Esophagus muscularis mucosa (tissue), 4 donors: ENCODE data around the gene LTC4S. TPM values are rescaled to one million over a fixed set of nuclear protein-coding genes. Genes with fewer than 3 reads are reported as not detected.
"Not testable (repeated sequence)": the region's sequence is repeated elsewhere in the genome, so short reads cannot be mapped to it uniquely, and the experiment has no call there.

Source experiments
- DNase-seq: peaks from one replicate; pipeline ENCODE4 v3.0.0-alpha.2; 2017; ENCODE audit errors: extremely low spot score
- H3K27ac ChIP-seq, 4 donors: fragments of 200-600 bp; sonication (generic); replicated peaks in 1 of 4; 1 replicate in 3 of 4; 2 replicates in 1 of 4; pipeline ENCODE4 v1.5.1; 2016 to 2019; ENCODE audit warnings: mild to moderate bottlenecking in 1 of 4
- H3K27me3 ChIP-seq, 4 donors: fragments of 200-600 bp; sonication (generic); one replicate each; pipeline versions ENCODE4 v1.5.1 to v1.6.0; 2016 to 2019
- H3K36me3 ChIP-seq, 4 donors: fragments of 200-600 bp; sonication (generic); one replicate each; pipeline ENCODE4 v1.5.1; 2016 to 2019
- H3K4me1 ChIP-seq, 4 donors: fragments of 200-600 bp; sonication (generic); one replicate each; pipeline ENCODE4 v1.5.1; 2016 to 2019
- H3K4me3 ChIP-seq, 4 donors: fragments of 200-600 bp; sonication (generic); 1 replicate in 2 of 4; 2 replicates in 2 of 4; pipeline ENCODE4 v1.5.1; 2016 to 2019; ENCODE audit warnings: mild to moderate bottlenecking in 4 of 4, moderate library complexity in 1 of 4
- H3K9me3 ChIP-seq, 4 donors: fragments of 200-600 bp; sonication (generic); 1 replicate in 3 of 4; 2 replicates in 1 of 4; pipeline ENCODE4 v1.5.1; 2016 to 2019
- CTCF ChIP-seq, 3 experiments: fragments of 200-600 bp in 2 of 3; fragments of 450-650 bp in 1 of 3; sonication (generic) in 2 of 3; IDR thresholded peaks; one replicate each; pipeline ENCODE4 v1.5.1; 2017 to 2019; ENCODE audit warnings: antibody characterized with exemption in 3 of 3, mild to moderate bottlenecking in 2 of 3, moderate library complexity in 1 of 3
- EP300 ChIP-seq: sonication (generic); formaldehyde crosslinking; IDR thresholded peaks from one replicate; pipeline ENCODE4 v1.6.1; 2017; ENCODE audit warnings: antibody characterized with exemption
- POLR2A ChIP-seq: fragments of 450-650 bp; IDR thresholded peaks from one replicate; pipeline ENCODE4 v1.6.1; 2017; ENCODE audit warnings: antibody characterized with exemption, moderate library complexity, mild to moderate bottlenecking, low read depth
- POLR2AphosphoS5 ChIP-seq, 2 donors: sonication (generic); formaldehyde crosslinking; IDR thresholded peaks; one replicate each; pipeline ENCODE4 v1.6.1; 2017; ENCODE audit warnings: antibody characterized with exemption in 2 of 2
- WGBS: methylation state at CpG from one replicate; pipeline ENCODE4 v1.1.5; 2018; 5-methylcytosine and 5-hydroxymethylcytosine counted together
- intact Hi-C: fragments of 100-400 bp; cut with DNase I; formaldehyde crosslinking; loops from one replicate; pipeline ENCODE4 v1.15.1; 2023
- total RNA-seq, 4 donors: library from RNA; depleted of rRNA; stranded (reverse); fragments of >200 nt; gene quantifications; one replicate each; pipeline versions ENCODE4 v1.1.0 to v1.2.1, GENCODE V29; 2016

Gene LTC4S
- total RNA-seq, 4 donors from 2014 or later, result 7.9 to 15.2 (median 12.8) TPM

DNA sequence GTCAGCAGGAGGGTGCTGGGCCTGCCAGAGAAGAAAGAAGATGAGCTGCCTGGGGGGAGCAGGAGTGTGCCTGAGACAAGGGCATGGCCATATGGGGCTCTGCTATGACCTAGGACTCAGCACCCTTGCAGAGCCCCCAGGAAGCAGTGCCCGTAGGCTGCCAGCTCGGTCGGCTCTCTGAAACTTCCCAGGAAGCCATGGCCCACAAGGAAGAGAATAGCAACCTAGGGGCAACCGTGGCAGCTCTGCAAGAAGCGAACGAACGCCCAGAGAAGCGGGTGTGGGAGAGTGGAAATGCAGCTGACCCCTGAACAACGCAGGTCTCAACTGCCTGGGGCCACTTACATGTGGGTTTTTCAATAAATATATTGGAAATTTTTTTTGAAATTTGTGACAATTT lies 10.7 kb upstream of the LTC4S start:
- no peak overlapping the region for H3K27ac ChIP-seq
- no peak overlapping the region for H3K4me3 ChIP-seq
- H3K27me3 ChIP-seq, result no peaks in the 10 kb centered on the region
- H3K4me1 ChIP-seq, result no peaks in the 10 kb centered on the region
- 92% methylated on average over 9 of the region's 9 CpGs for WGBS
- DNase-seq, result no peak
- H3K36me3 ChIP-seq, result peaks cover 0 to 28% (median 24%) of the 10 kb centered on the region in 4 donors
- intact Hi-C loops, result no loop called here
- H3K9me3 ChIP-seq, result no peaks in the 10 kb centered on the region
- TF ChIP-seq POLR2AphosphoS5 (IDR thresholded peaks at IDR 0.05) (no peak), POLR2A (no peak), CTCF (IDR thresholded peaks at IDR 0.05) (no peak), EP300 (no peak)

- 92% methylated on average over 7 of the region's 12 CpGs for WGBS
- no peak overlapping the region for H3K27ac ChIP-seq
These were observed 6.9 kb upstream of the LTC4S start for GRCh38 chr5:179786861-179787260.

DNA sequence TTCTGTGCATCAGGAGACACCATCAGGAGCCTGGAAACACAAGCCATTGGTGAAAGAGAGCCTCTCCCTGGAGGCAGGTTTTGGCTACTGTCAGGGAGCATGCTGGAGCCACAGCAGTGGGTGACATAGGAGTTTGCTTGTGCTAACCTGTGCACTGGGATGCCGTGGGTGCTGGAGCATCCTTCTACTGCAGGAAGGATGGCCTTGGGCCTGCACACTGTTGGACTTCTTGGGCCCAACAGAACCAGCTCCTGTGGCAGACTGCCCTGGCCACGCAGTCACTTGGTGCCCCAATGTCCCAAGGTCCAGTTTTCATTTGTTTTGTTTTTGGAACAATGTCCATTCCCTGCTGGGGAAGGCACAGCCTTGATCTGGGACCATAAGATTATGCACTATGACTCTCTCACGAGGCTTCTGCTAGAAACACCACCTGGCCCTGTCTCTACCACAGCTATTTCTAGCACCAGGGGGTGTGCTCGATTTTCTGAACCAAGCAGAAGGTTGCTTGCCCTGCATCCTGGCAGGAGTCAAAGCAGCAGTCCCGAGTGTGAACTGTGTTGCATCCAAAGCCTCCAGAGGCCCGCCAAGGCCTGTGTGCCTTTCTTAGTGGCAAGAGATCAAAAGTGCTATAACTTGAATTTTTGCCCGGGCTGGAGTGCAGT lies 5.5 kb upstream of the LTC4S start:
- Histone ChIP-seq H3K9me3 (no peaks in the 10 kb centered on the region), H3K4me1 (peaks cover 13 to 22% (median 16%) of the 10 kb centered on the region in 4 donors), H3K4me3 (no peak overlapping the region), H3K27ac (no peak overlapping the region), H3K36me3 (peaks cover 0 to 4% (median 0%) of the 10 kb centered on the region in 4 donors), H3K27me3 (no peaks in the 10 kb centered on the region)
- intact Hi-C loops, result no loop called here
- TF ChIP-seq EP300 (no peak), POLR2A (no peak), POLR2AphosphoS5 (IDR thresholded peaks at IDR 0.05) (no peak), CTCF (IDR thresholded peaks at IDR 0.05) (no peak)
- no peak for DNase-seq
- 89% methylated on average over 6 of the region's 7 CpGs for WGBS

More at GRCh38 chr5:179786861-179787260, 6.9 kb upstream of the LTC4S start:
- no peak for TF ChIP-seq POLR2A
- no peak for TF ChIP-seq POLR2AphosphoS5 (IDR thresholded peaks at IDR 0.05)
- TF ChIP-seq EP300, result no peak
- TF ChIP-seq CTCF (IDR thresholded peaks at IDR 0.05), result no peak
- Histone ChIP-seq H3K9me3 (no peaks in the 10 kb centered on the region), H3K27me3 (no peaks in the 10 kb centered on the region), H3K4me1 (peaks cover 0 to 7% (median 2%) of the 10 kb centered on the region in 4 donors), H3K4me3 (no peak overlapping the region), H3K36me3 (peaks cover 0 to 4% (median 0%) of the 10 kb centered on the region in 4 donors)
- no peak for DNase-seq
- intact Hi-C loops, result no loop called here

- H3K27me3 ChIP-seq, H3K27ac ChIP-seq, H3K4me3 ChIP-seq, H3K9me3 ChIP-seq, DNase-seq, H3K36me3 ChIP-seq, intact Hi-C loops: not testable (repeated sequence)
- WGBS, result 94% methylated on average over 9 of the region's 9 CpGs
- peaks cover 22 to 31% (median 25%) of the 10 kb centered on the region in 4 donors for H3K4me1 ChIP-seq
These were observed 4.5 kb upstream of the LTC4S start for GRCh38 chr5:179789278-179789677.

DNA sequence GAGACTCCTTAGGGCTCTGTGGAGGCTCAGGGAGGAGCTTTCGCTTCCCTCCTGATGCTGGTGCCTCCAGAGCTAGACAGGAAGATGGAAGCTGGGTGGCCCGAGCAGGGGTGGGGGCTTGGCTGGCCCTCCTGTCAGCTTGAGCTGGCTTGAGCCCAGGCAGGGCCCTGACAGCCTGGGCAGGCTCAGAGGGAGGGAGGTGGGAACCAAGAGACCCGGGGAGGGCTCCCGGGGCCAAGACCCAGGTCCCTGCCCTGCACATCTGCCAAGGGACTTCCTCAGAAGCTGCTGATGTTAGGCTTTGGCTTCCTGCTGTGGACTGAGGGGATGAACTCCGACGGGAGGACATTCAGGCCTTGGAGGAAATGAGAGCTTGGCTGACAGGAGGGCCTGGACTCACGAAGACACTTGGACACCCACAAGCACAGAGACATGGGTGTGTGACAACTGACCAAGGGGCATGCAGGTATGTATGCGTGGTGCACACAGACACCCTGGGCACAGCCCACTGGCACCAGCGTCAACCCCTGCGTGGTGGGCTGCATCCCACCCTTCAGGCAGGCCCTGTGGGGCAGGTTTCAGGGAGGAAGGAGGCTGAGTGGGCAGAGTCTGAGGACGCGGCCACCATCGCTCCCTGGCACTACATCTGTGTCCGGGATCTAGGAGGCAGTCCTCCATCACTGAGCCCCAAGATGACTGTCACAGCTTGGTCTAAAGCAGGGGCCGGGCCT lies 1.7 kb upstream of the LTC4S start:
- H3K4me1 ChIP-seq, result peaks cover 46 to 56% (median 52%) of the 10 kb centered on the region in 4 donors
- H3K36me3 ChIP-seq, result peaks cover 0 to 7% (median 0%) of the 10 kb centered on the region in 4 donors
- TF ChIP-seq POLR2A (no peak), EP300 (no peak), CTCF (IDR thresholded peaks at IDR 0.05) (no peak), POLR2AphosphoS5 (IDR thresholded peaks at IDR 0.05) (no peak)
- WGBS, result 54% methylated on average over 6 of the region's 15 CpGs
- no peaks in the 10 kb centered on the region for H3K9me3 ChIP-seq
- intact Hi-C loops, result no loop called here
- H3K27me3 ChIP-seq, result no peaks in the 10 kb centered on the region
- peak overlapping the region; percentile 50 to 73 (median 66) for H3K27ac ChIP-seq
- no peak for DNase-seq
- no peak overlapping the region for H3K4me3 ChIP-seq
